UCSD-AML1 (cell line): Measurements from ENCODE around the gene COMT.

Source experiments
- DNase-seq: peaks from one replicate; lab custom pipeline; 2025; ENCODE audit not compliant: unreplicated experiment; lab: John Stamatoyannopoulos, UW

The COMT gene

GRCh38 chr22:20009582-20010306, 68.2 kb downstream of the COMT start:
- no peak for DNase-seq

DNA sequence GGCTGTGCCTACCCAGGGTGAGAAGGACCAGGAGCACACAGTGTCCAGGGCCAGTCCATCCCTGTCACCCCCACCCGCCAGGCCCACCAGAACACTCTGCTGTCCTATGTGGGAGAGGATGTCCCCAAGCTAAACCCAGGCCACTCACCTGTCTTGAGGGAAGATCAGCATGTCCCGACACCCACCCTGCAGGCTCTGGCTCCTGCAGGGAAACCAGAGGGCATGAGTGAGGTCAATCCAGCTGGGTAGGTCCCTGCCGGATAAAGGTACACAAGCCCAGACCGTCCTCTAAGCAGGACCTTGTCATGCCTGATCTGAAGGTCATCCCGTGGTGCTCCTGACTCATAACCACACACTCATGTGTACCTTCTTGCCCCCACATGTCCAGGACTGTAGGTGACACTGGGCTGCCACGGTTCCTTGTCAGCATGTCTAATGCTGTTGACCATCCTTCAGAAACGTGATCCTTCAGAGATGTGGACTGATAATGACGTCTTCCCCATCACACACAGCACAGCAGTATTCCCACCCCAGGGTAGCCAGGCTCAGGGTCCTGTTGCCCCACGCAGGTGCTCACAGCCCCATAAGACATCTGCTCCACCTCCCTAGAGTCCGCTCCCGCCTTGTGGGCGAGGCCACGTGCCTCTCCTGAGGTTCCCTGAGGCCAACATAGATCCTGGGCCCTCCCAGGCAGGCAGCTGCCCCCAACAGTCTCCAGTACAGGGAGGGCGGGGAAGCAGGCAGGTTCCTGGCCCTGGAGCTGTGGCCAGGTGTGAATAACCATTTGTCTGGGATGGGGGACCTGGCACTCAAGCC, 68.9 kb downstream of the COMT start:
- no peak for DNase-seq

GRCh38 chr22:20011123-20011992, 69.8 kb downstream of the COMT start:
- no peak for DNase-seq

DNA sequence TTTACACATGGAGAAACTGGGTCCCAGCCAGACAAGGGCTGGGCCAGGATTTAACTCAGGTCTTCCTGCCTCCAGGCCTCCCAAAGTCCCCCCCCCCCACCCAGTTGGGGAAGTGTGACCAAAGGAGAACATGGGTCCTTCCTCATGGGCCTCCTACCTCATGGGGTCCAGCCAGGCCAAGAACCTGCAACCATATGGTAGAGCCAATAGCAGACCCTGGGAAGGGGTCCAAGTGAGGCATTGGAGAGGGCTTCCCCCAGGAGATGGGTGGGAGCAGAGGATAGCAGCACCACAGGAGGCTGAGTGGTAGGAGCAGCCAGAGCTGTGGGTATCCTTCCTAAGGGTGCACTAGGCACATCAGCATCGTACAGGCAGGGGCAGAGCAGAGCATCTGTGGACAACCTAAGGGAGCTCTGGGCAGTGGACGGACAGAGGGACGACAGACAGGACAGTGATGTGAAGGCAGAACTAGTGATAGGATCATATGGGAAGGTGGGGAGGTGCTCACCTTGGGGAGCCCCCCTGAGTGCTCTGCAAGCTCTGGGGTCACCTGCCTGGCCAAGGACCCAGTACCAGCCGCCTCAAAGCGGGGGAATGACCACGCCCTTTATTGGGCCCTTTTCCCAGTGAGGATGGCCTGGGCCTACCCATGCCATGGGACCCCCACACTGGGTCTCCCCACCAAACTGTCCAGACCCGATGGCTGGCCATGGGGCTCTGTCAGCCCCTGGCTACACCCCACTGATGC, 70.6 kb downstream of the COMT start:
- DNase-seq: no peak

- no peak for DNase-seq
These were observed 71.3 kb downstream of the COMT start for GRCh38 chr22:20012741-20013331.

GRCh38 chr22:20013382-20013871, 71.9 kb downstream of the COMT start:
- DNase-seq: peak; percentile 54

GRCh38 chr22:20014526-20015186, 73.1 kb downstream of the COMT start:
- no peak for DNase-seq

GRCh38 chr22:20015187-20015625, 73.6 kb downstream of the COMT start:
- DNase-seq: no peak

DNA sequence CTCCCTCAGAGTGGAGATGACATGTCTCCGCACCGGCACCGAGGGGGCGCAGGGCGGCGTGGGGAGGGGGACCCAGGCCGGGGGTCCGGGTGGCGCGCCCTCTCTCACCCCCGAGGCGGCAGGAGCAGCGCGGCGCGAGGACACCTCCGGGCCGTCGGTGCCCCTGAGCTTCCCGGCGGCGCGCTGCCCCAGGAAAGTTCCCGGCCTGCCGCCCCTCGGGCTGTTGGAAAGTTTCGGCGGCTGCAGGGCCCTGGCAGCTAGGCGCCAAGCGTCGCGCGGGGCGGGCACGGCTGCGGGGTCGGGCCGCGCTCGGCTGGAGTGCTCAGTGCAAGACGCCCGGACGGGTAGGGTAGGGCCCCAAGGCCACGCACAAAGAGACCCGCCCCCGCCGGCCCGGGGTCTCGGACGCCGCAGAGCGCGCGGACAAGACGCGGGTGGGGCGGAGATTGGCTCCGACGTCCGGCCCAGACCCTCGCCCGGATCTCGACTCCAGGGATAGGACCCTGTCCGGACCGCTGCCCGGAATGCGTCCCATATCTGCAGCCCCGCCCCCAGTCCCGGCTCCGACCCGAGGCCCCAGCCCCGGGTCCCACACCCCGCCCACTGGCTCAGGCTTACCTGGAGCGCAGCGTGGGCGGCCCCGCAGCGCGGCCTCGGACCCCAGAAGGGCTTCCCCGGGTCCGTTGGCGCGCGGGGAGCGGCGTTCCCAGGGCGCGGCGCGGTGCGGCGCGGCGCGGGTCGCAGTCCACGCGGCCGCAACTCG, 74.6 kb downstream of the COMT start:
- no peak for DNase-seq

DNA sequence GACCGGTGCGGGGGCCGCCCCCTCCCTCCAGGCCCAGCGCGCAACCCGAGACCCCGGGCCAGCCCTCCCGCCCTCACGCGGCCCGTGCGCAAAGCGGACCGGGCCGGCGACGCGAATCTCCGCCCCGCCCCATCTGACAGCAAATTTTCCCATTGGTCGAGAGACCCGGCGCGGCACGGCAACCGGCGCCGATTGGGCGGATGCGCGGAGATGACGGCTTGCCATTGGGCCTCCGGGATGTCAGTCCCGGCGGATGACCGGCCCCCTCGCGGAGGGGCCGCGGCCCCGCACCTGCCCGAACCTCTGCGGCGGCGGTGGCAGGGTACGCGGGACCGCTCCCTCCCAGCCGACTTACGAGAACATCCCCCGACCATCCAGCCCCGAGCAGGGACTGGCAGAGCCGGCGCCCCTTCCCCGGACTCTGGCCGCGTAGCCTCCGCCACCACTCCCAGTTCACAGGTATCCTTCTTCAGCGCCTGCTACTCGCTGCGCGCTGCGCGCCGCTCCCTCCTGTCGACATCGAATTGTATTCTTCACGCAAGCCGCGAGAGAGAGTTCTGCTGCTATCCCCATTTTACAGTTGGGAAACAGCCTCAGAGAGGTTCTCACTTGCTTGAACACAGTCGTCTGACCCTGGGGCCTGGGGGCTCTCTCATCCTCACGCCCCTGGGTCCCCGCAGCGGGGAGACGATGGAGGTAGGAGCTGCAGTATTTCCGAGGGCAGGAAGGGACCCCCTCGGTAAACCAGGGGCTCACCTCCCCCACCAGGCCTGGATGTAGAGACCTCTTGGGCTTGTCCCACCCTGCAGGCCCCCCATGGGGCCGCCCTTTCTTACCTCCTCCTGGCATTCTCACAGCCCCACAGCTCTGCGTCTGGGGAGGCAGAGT, 75.4 kb downstream of the COMT start, which contains the start of gene ARVCF:
Gene ARVCF, minus strand, starts transcription at position 90 of the 888 bp plus-strand sequence. CDS start 26,029 bp downstream, outside the sequence.
- peak; percentile 86 for DNase-seq

DNA sequence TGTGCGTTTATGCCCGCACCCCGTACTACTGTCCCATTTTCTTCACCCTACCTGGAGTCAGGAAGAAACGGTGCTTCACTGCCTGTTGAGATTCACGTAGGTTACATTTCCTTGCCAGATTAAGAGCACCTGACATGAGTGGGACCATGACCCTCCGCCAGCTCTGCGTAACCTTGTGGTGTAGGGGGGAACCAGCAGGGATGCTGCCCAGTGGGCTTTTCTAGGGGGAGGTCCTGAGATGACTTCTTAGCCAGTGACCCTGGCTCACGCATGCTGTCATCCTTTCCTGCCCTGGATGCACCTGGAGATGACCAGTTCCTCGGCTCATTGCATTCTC, 76.0 kb downstream of the COMT start:
- DNase-seq: no peak

GRCh38 chr22:20018001-20018400, 76.4 kb downstream of the COMT start:
- no peak for DNase-seq
